ENCODE measurements around the gene RRP7A. TPM values are rescaled to one million over a fixed set of nuclear protein-coding genes. Genes with fewer than 3 reads are reported as not detected.
"Not testable (repeated sequence)": the region's sequence is repeated elsewhere in the genome, so short reads cannot be mapped to it uniquely, and the experiment has no call there.

Gene RRP7A
- polyA plus RNA-seq, 1 experiment, result 42.3 TPM

DNA sequence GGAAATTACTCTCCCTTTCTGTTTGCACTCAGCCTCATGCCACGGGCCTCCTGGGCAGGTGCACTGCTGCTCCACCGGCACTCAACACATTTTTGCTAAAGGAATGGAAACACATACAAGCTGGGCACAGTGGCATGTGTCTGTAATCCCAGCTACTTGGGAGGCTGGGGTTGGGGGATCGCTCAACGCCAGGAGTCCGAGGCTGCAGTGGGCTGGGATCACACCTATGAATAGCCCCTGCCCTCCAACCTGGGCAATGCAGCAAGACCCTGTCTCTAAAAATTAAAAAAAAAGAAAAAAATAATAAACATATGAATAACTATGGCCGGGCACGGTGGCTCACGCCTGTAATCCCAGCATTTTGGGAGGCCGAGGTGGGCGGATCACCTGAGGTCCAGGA, 30.6 kb downstream of the RRP7A start:
- POLR2A ChIA-PET, result no interaction called here
- no peak for DNase-seq (ENCODE audit: low read depth)
- no peaks in the 10 kb centered on the region for H3K36me3 ChIP-seq (ENCODE audit: control insufficient read depth, insufficient read depth, low read length)
- no peak overlapping the region for H3K4me3 ChIP-seq (ENCODE audit: low read depth, low read length)
- TF ChIP-seq, protein P1, sequence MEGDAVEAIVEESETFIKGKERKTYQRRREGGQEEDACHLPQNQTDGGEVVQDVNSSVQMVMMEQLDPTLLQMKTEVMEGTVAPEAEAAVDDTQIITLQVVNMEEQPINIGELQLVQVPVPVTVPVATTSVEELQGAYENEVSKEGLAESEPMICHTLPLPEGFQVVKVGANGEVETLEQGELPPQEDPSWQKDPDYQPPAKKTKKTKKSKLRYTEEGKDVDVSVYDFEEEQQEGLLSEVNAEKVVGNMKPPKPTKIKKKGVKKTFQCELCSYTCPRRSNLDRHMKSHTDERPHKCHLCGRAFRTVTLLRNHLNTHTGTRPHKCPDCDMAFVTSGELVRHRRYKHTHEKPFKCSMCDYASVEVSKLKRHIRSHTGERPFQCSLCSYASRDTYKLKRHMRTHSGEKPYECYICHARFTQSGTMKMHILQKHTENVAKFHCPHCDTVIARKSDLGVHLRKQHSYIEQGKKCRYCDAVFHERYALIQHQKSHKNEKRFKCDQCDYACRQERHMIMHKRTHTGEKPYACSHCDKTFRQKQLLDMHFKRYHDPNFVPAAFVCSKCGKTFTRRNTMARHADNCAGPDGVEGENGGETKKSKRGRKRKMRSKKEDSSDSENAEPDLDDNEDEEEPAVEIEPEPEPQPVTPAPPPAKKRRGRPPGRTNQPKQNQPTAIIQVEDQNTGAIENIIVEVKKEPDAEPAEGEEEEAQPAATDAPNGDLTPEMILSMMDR (IDR thresholded peaks at IDR 0.05; ENCODE audit: insufficient read depth, low read depth, low read length), result no peak
- H3K27me3 ChIP-seq (ENCODE audit: control insufficient read depth, insufficient read depth, low read length), result peaks cover 7% of the 10 kb centered on the region
- CTCF ChIA-PET, result no interaction called here

DNA sequence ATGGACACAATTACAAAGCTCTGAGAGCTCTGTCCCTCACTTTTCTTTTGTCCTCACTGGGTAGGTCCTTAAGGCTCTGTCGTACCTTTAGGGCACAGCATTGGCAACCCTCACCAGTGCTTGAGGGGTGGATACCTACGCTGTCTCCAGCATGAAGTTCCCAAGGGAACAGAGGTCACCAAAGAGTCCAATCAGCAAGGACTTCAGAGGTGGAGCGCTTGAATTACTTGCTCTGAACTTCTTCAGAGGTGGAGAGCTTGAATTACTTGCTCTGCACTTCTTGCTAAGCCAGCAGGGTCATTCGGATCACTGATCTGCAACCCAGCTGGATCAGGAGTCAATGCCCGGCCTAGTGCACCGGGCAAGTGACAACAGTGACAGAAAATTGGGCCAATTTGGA, 35.1 kb downstream of the RRP7A start:
- CTCF ChIA-PET, result interaction anchor here (1.9 kb wide), 1 partner anchor 11 kb away, joined by 7 read pairs; no protein-coding TSS in a partner anchor
- Histone ChIP-seq H3K36me3 (ENCODE audit: control insufficient read depth, insufficient read depth, low read length) (no peaks in the 10 kb centered on the region), H3K4me3 (ENCODE audit: low read depth, low read length) (no peak overlapping the region), H3K27me3 (ENCODE audit: control insufficient read depth, insufficient read depth, low read length) (peaks cover 6% of the 10 kb centered on the region)
- DNase-seq (ENCODE audit: low read depth), result no peak
- POLR2A ChIA-PET, result no interaction called here
- TF ChIP-seq, protein P1 (IDR thresholded peaks at IDR 0.05; ENCODE audit: insufficient read depth, low read depth, low read length), result no peak

DNA sequence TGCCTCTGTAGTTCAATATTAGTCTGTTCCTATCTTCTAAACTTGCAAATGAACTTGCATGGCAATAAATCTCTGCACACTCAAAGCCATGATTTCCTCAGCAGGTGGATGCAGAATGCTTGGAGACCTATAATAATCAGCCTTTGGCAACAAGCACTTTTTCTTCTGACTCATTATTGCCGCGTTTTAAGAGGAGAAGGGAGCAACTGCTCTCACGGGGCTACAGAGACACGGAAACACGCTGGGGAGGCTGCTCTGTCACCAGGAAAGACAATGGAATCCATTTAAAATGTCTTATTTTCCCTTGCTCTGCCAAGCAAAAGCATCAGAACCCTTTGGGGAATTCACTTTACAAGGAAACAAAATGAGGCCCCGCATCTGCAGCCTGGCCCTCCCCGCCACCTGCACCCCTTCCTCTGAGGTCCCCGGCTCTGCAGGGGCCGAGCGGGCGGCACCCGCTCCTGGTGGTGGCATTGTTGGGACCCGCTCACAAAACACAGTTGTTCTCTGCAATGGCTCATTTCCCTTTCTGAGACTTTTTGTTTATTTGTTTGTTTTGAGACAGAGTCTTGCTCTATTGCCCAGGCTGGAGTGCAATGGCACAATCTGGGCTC, 35.9 kb downstream of the RRP7A start:
- DNase-seq (ENCODE audit: low read depth); POLR2A ChIA-PET; H3K4me3 ChIP-seq (ENCODE audit: low read depth, low read length); H3K27me3 ChIP-seq (ENCODE audit: control insufficient read depth, insufficient read depth, low read length); H3K36me3 ChIP-seq (ENCODE audit: control insufficient read depth, insufficient read depth, low read length): not testable (repeated sequence)
- CTCF ChIA-PET, result interaction anchor here (1.9 kb wide), 1 partner anchor 10 kb away, joined by 7 read pairs; no protein-coding TSS in a partner anchor

DNA sequence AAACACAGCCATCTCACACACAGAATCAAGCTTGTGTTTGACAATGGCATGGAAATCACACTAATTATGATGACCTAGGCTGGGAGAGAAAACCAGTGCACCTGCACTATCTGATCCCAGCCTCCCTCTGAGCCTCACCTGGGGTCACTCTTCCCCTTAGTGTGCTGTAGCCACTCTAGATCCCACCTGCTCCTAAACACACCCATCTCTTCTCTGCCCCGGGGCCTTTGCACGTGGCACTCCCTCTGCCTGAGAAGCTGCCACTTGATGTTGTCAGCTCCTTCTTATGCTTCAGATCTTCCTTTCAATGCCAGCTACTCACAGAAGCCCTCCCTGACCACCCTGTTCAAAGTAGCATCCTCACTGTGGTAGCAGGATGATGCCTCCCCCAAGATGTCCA, 44.5 kb downstream of the RRP7A start:
- CTCF ChIA-PET, result interaction anchor here (0.7 to 1.1 kb wide), 4 partner anchors 15 to 510 kb away, joined by 3 read pairs; no protein-coding TSS in a partner anchor

DNA sequence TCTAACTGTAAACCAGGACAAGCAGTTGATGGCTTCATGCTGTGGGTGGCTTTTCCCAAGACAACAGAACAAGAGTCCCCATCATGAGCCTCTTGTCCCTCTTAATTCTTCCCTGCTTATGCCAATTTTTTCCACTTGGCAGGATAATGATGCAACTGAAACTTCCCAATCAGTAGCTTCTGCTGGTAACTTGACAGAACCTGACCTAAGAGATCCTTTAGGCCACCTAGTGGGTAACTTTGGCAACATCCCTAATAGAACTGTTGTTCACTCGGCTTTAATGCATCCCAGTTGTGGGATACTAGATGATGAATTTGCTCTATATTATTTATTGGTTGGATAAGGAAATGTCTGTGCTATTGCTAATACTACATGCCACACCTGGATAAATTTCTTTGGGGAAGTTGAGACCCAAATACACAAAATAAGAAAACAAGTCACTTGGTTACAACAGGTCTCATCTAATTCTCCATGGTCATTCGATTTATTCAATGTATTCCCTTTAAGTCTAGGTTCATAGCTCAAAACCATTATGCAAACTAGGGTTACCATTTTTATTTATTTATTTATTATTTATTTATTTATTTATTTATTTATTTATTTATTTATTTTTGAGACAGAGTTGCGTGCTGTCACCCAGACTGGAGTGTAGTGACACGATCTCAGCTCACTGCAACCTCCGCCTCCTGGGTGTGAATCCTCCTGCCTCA, 46.0 kb downstream of the RRP7A start:
- DNase-seq (ENCODE audit: low read depth), result peak; percentile 9
- Histone ChIP-seq H3K36me3 (ENCODE audit: control insufficient read depth, insufficient read depth, low read length) (no peaks in the 10 kb centered on the region), H3K4me3 (ENCODE audit: low read depth, low read length) (no peak overlapping the region), H3K27me3 (ENCODE audit: control insufficient read depth, insufficient read depth, low read length) (0 out of 2 replicates have a peak, but pooled peaks cover 3% of the 10 kb centered on the region)
- ChIA-PET POLR2A (no interaction called here), CTCF (interaction anchor here (0.6 to 2.4 kb wide), 32 partner anchors 9 to 527 kb away, joined by 3 to 16 read pairs (median 4); partner anchors contain the start of genes CENPM, NDUFA6, SEPTIN3 and SERHL2)
- TF ChIP-seq, protein P1 (IDR thresholded peaks at IDR 0.05; ENCODE audit: insufficient read depth, low read depth, low read length), result peak; percentile 80

More for the DNA sequence above, 44.5 kb downstream of the RRP7A start:
- TF ChIP-seq, protein P1 (IDR thresholded peaks at IDR 0.05; ENCODE audit: insufficient read depth, low read depth, low read length), result no peak
- H3K36me3 ChIP-seq (ENCODE audit: control insufficient read depth, insufficient read depth, low read length), result no peaks in the 10 kb centered on the region
- POLR2A ChIA-PET, result no interaction called here
- no peak for DNase-seq (ENCODE audit: low read depth)
- H3K4me3 ChIP-seq (ENCODE audit: low read depth, low read length), result no peak overlapping the region
- 0 out of 2 replicates have a peak, but pooled peaks cover 1% of the 10 kb centered on the region for H3K27me3 ChIP-seq (ENCODE audit: control insufficient read depth, insufficient read depth, low read length)

Measured in BJ (cell line).